GM23338 (cell line): ENCODE measurements around the gene FURIN. TPM values are rescaled to one million over a fixed set of nuclear protein-coding genes. Genes with fewer than 3 reads are reported as not detected.

Source experiments
- ATAC-seq: fragments of 200-7000 bp; cut with Tn5 transposase; 3 replicates; pipeline ENCODE4 v1.9.1; 2020
- DNase-seq: peaks from one replicate; pipeline ENCODE4 v3.0.0-alpha.2; 2015; ENCODE audit warnings: low spot score
- H2AFZ ChIP-seq: fragments of 200-600 bp; sonication (generic); 2 replicates; pipeline ENCODE4 v1.8.0; 2016; ENCODE audit warnings: antibody characterized with exemption, mild to moderate bottlenecking, moderate library complexity
- H3F3A ChIP-seq: fragments of 200-600 bp; sonication (generic); replicated peaks from 2 replicates; pipeline ENCODE4 v1.8.0; 2017; ENCODE audit warnings: antibody characterized with exemption, mixed run types, low read depth
- H3K27ac ChIP-seq: fragments of 200-600 bp; sonication (generic); 2 replicates; pipeline ENCODE4 v1.6.1; 2016; ENCODE audit warnings: low read depth
- H3K27me3 ChIP-seq: fragments of 200-600 bp; sonication (generic); 2 replicates; pipeline ENCODE4 v1.8.0; 2016; ENCODE audit warnings: mild to moderate bottlenecking, mixed run types, moderate library complexity; ENCODE audit not compliant: insufficient read depth
- H3K36me3 ChIP-seq: fragments of 200-600 bp; sonication (generic); 2 replicates; pipeline ENCODE4 v1.8.0; 2016; ENCODE audit warnings: mild to moderate bottlenecking; ENCODE audit not compliant: insufficient read depth
- H3K4me1 ChIP-seq: fragments of 200-600 bp; sonication (generic); 2 replicates; pipeline ENCODE4 v1.8.0; 2016; ENCODE audit warnings: mild to moderate bottlenecking, moderate library complexity; ENCODE audit not compliant: insufficient read depth
- H3K4me2 ChIP-seq: fragments of 200-600 bp; sonication (generic); 2 replicates; pipeline ENCODE4 v1.7.1; 2017; ENCODE audit warnings: mixed run types
- H3K4me3 ChIP-seq: fragments of 200-600 bp; sonication (generic); 2 replicates; pipeline ENCODE4 v1.6.1; 2016; ENCODE audit warnings: mixed run types
- H3K79me2 ChIP-seq: fragments of 200-600 bp; sonication (generic); replicated peaks from 2 replicates; pipeline ENCODE4 v1.8.0; 2017; ENCODE audit warnings: mild to moderate bottlenecking; ENCODE audit not compliant: insufficient read depth
- H3K9me2 ChIP-seq: fragments of 200-600 bp; sonication (generic); 2 replicates; pipeline ENCODE4 v1.8.0; 2017; ENCODE audit not compliant: insufficient read depth
- H4K20me1 ChIP-seq: fragments of 200-600 bp; sonication (generic); replicated peaks from 2 replicates; pipeline ENCODE4 v1.8.0; 2017; ENCODE audit warnings: mild to moderate bottlenecking; ENCODE audit not compliant: insufficient read depth
- H3K27ac Mint-ChIP-seq: 2 replicates; pipeline ENCODE4 v1.8.0; 2020; ENCODE audit warnings: inconsistent platforms, mild to moderate bottlenecking, moderate library complexity, mixed read lengths
- H3K27me3 Mint-ChIP-seq: 3 replicates; pipeline ENCODE4 v1.8.0; 2022; ENCODE audit warnings: low read depth, mild to moderate bottlenecking, moderate library complexity, mixed read lengths, inconsistent platforms; ENCODE audit not compliant: insufficient read depth, poor library complexity
- H3K36me3 Mint-ChIP-seq: 3 replicates; pipeline ENCODE4 v1.8.0; 2021; ENCODE audit warnings: low read depth, mild to moderate bottlenecking, inconsistent platforms, moderate library complexity, mixed read lengths
- H3K4me1 Mint-ChIP-seq: 3 replicates; pipeline ENCODE4 v1.8.0; 2020; ENCODE audit warnings: mild to moderate bottlenecking, inconsistent platforms, mixed read lengths
- H3K4me3 Mint-ChIP-seq: 3 replicates; pipeline ENCODE4 v1.8.0; 2021; ENCODE audit warnings: moderate library complexity, mild to moderate bottlenecking, inconsistent platforms, mixed read lengths
- H3K9me3 Mint-ChIP-seq: 3 replicates; pipeline ENCODE4 v1.8.0; 2020; ENCODE audit warnings: moderate library complexity, mild to moderate bottlenecking, inconsistent platforms, mixed read lengths
- EZH2 ChIP-seq: fragments of 200-600 bp; sonication (generic); IDR thresholded peaks from one replicate; pipeline ENCODE4 v1.8.0; 2017; ENCODE audit warnings: antibody characterized with exemption, mild to moderate bottlenecking, low read depth; ENCODE audit not compliant: unreplicated experiment
- EZH2phosphoT487 ChIP-seq: fragments of 200-600 bp; sonication (generic); IDR thresholded peaks from one replicate; pipeline ENCODE4 v1.8.1; 2018; ENCODE audit warnings: antibody characterized with exemption; ENCODE audit not compliant: unreplicated experiment
- REST ChIP-seq: IDR thresholded peaks from one replicate; pipeline ENCODE4 v1.6.1; 2018; ENCODE audit warnings: antibody characterized with exemption; ENCODE audit not compliant: unreplicated experiment
- STAT1 ChIP-seq: IDR thresholded peaks from one replicate; pipeline ENCODE4 v1.6.1; 2016; ENCODE audit warnings: antibody characterized with exemption; ENCODE audit not compliant: unreplicated experiment
- ZNF114 ChIP-seq: fragments of 250-450 bp; sonication (Bioruptor Pico); IDR thresholded peaks from 2 replicates; pipeline ENCODE4 v1.5.0; 2020; ENCODE audit warnings: mild to moderate bottlenecking, moderate library complexity
- ZNF331 ChIP-seq: fragments of 250-450 bp; sonication (Bioruptor Pico); IDR thresholded peaks from 2 replicates; pipeline ENCODE4 v1.5.0; 2020; ENCODE audit warnings: low read depth, mild to moderate bottlenecking, moderate library complexity
- ZNF462 ChIP-seq: fragments of 250-450 bp; sonication (Bioruptor Pico); IDR thresholded peaks from 2 replicates; pipeline ENCODE4 v1.5.0; 2020; ENCODE audit warnings: mild to moderate bottlenecking, moderate library complexity
- polyA plus RNA-seq: library from polyadenylated mRNA; unstranded; fragments of >200 nt; fragmentation: Nextera tagmentation; extraction: Ambion mirVana; gene quantifications from 2 replicates; pipeline ENCODE4 v1.2.1, GENCODE V29; 2016
- total RNA-seq: library from RNA; depleted of rRNA; stranded (reverse); fragments of >200 nt; shearing (Covaris generic); gene quantifications from 2 replicates; pipeline ENCODE4 v1.2.3, GENCODE V29; 2014

The FURIN gene
- total and polyA plus RNA-seq, 2 experiments from 2014 or later = 6.3 to 20.9 TPM

GRCh38 chr15:90820481-90820880 is 47.9 kb upstream of the FURIN start:
- Histone ChIP-seq H3K79me2 (no peaks in the 10 kb centered on the region), H3K9me2 (no peaks in the 10 kb centered on the region), H4K20me1 (no peaks in the 10 kb centered on the region), H3K4me1 (peaks cover 3% of the 10 kb centered on the region; the same call in 1 of the 2 replicates), H3K36me3 (0 out of 2 replicates have a peak, but pooled peaks cover under 1% of the 10 kb centered on the region), H3K4me2 (no peak overlapping the region), H3K4me3 (no peak overlapping the region), H3K27me3 (no peaks in the 10 kb centered on the region), H3F3A (no peaks in the 10 kb centered on the region), H3K27ac (no peak overlapping the region), H2AFZ (no peak overlapping the region)
- peaks cover 5% of the 10 kb centered on the region for H3K27me3 Mint-ChIP-seq
- H3K9me3 Mint-ChIP-seq = peaks cover 6% of the 10 kb centered on the region; the same call in 2 of the 3 replicates
- H3K36me3 Mint-ChIP-seq = peaks cover 5% of the 10 kb centered on the region
- H3K4me1 Mint-ChIP-seq = peaks cover 15% of the 10 kb centered on the region
- DNase-seq (no peak), ATAC-seq (no peak)
- no peak overlapping the region for H3K4me3 Mint-ChIP-seq
- TF ChIP-seq EZH2phosphoT487 = no peak
- no peak for TF ChIP-seq ZNF462 (CRISPR knock-in tag)
- no peak for TF ChIP-seq STAT1
- no peak for TF ChIP-seq ZNF331 (CRISPR knock-in tag)
- TF ChIP-seq ZNF114 (CRISPR knock-in tag) = no peak
- no peak for TF ChIP-seq EZH2
- no peak for TF ChIP-seq REST
- no peak overlapping the region for H3K27ac Mint-ChIP-seq
